HG03064 (cell line): ENCODE measurements around the gene MINDY3.
"Not testable (repeated sequence)": the region's sequence is repeated elsewhere in the genome, so short reads cannot be mapped to it uniquely, and the experiment has no call there.

ENCODE experiments used
- ATAC-seq: cut with Tn5 transposase; IDR thresholded peaks from one replicate; pipeline ENCODE4 v1.9.1; 2021; ENCODE audit warnings: low read depth; ENCODE audit not compliant: unreplicated experiment

Gene MINDY3

DNA sequence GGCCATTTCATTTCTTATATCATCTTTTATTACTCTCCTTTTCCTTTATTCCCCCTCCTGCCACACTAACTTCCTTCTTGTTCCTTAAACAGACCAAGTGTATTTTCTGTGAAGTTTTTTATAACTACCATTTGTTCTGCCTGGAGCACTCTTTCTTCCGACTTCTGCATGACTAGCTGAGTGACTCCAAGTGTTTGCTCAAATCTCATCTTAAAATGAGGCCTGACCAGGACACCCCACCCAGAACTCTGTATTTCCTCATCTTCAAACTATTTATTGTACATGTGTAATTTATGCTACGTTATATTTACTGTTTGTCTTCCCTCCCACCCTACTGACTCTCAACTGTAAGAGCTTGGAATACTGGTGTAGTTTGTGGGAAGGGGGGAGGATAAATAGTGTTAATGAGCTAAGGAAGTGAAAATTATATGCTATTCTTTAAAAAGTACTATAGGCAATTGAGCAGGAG is 3.2 kb downstream of the MINDY3 start:
- no peak for ATAC-seq

DNA sequence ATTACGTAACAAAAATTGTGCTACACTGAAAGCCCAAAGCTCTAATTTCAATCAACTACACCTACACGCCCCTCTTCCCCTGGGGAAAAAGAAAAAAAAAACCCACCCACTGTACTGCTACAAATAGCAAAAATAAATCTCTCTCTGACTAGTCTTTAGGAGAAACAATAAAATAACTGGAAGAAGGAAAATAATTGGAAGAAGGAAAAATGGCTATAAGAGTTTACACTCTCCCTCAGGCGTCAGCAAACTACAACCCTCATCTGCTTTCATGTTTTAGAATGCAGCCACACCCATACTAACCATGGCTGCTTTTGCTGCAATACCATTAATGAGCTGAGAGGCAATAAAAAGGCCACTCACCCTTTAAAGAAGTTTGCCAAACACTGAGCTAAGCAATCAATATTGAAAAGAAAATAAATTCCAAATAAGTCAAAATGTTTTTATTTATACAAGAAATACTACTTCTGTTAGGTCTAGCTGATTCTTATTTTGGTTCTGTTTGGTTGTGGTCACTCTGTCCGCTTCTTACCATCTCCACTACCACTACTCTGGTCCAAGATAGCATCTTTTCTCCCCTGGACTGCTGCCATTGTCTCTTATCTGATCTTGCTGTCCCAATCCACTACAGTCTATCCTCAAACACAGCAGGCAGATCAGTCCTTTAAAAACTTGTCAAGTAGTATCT is 3.8 kb downstream of the MINDY3 start:
- ATAC-seq = no peak

DNA sequence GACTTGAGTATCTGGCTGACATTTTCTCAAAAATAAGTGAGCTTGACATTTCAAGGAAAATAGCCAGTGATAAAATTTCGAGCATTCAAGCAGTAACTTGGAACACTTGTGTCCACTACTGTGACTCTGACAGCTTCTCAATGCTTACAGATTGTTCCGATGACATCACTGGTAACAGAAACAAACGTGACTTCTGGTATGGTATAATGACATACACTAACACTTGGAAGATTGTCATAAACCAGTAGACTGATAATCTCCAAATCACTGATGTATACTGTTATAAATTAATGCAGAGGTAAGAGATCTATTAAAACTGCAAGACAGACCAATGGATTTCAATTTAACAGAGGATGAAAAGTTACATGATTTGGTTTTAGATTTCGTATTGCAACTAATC is 6.5 kb downstream of the MINDY3 start:
- no peak for ATAC-seq

DNA sequence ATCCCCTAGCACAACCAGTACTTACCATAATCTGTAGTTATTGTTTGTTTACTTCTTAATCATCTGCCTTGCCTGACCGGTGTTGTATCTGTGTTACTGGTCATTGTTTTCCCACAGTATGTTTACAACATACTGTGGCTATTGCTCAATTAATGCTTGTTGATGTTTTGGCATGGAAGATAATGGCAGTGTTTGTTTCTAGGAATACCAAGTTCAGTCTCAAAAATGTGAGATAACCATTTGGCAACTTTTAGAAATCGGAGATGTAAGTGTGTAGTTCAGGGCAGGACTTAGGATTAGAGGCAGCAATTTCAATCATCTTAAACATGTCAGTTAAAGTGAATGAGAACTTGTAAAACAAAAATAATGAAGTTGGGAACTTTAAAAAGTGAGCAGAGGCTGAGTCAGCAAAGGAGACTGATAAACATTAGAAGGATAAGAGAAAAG is 8.2 kb downstream of the MINDY3 start:
- ATAC-seq = no peak

DNA sequence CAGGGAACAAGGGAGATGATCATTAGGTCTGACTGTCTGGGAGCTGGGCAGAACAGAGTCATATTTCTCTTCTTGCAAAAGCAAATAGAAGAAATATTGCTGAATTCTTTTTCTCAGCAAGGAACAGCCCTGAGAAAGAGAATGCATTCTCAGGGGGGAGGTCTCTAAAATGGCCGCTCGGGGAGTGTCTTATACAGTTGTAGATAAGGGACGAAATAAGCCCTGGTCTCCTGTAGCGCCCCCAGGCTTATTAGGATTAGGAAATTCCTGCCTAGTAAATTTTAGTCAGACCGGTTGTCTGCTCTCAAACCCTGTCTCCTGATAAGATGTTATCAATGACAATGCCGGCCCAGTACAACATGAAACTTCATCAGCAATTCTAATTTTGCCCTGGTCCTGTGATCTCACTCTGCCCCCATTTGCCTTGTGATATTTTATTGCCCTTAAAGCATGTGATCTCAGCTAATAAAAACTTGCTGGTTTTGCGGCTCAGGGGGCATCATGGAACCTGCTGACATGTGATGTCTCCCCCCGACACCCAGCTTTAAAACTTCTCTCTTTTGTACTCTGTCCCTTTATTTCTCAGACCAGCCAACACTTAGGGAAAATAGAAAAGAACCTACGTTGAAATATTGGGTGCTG is 9.8 kb downstream of the MINDY3 start:
- not testable (repeated sequence) for ATAC-seq

DNA sequence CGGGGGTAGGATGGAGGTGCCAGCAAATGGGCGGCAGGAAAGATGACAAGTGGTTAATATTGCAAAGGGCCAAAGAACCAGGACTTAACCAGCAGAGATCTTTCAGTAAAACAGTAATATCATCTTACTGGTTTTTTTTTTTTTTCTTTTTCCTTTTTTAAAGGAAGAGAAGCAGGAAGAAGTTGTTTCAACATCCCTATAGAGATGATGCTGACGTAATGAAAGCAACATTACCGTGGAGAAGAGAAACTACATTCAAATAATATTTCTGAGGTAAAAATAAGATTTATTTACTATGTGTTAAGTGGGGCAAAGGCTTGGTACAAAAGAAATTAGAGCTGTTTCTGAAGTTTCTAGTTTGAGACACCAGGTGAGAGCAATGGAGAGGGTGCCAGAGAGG is 11.0 kb downstream of the MINDY3 start:
- ATAC-seq = no peak

DNA sequence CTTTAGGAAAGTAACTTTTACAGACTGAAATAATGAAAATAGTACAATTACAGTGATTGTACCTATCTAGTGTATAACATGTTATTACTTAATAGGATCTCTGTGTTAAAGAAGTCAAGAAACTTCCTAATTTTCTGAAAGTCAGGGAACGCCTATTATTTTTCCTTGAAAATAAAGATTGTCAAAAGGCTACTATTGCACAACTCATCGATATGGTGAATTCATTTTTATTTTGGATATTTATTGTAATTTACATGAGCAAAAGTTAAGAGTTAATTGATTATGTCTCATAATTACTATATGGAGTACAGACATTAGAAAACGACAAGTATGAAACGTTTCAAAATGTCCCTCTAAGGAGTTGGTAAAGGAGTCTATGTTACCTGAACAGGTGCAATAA is 12.8 kb downstream of the MINDY3 start:
- no peak for ATAC-seq

DNA sequence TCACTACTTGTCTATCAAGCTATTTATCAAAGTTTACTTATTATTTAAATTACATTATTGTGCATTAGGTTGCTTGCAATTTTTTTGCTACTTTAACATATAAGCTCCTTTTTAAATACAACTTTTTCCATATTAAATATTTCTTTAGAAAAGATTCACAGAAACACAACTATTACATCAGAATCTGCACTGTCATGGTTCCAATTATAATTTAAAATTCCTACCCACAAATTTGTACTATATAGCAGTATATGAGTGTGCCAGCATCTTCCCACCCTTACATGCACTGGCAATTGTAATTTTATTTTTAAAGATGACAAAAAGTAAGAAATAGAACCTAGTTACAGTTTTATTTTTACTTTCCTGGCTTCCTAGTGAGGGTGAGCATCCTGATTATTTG is 15.8 kb downstream of the MINDY3 start:
- no peak for ATAC-seq

DNA sequence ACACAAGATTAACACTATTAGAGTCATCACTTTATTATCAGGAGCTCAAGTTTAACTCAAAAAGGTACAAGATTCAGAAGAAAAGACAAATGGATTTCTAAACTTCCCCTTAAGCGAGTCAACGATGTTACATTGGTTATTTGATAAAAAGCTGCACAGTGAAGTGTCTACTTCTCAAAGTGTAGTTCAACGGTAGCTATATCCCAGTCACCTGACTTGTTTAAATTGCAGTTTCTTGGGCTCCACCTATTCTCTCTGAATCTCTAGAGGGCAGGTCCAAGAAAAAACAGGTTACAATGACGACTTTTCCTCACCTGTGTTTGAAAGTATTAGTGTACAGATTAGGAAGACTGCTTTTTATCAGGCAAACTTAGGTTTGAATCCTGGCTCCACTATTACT is 16.6 kb downstream of the MINDY3 start:
- ATAC-seq = no peak

DNA sequence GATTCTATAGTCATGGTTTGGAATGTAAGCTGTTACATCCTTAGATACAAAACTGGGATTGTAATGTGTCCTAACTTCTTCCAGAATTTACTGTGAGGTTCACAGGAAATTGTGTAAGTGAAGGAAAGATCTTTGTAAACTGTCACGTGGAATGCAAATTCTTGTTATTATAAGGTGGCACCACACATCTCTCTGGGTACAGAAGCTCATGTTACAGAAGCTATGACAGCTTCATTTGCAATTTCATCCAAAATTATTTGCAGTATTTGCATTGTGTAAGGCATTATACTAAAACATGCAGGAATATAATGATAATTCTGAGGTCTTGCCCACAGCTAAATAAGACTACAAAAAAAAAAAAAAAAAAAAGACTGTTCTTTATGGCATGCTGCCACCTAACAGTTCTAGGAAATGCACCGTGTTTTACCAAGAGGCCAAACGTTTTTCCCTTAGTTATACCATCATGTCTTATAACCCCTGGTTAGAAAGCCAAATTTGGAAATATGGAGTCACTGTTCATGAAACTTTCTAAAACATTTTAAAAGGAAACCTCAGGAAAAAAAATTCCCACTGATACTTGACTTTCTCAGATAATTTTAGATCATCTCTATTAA is 17.6 kb downstream of the MINDY3 start:
- no peak for ATAC-seq

DNA sequence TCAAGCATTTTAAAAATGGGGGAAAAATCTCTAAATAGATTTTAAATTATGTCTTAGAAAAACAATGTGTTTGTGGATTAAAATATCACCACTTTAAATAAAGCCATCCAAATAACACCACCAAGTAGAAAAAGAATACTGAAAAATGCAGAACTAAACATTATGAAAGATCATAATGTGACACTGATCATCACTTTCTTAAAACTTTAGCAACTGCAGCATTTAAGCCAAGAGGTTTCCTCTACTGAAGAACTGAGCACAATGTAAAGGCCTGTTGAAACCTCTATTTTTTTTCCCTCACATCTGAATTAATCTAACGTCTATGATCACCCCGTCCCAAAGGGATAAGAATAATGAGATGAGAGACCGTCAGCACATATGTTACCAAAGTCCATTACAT is 18.6 kb downstream of the MINDY3 start:
- no peak for ATAC-seq

DNA sequence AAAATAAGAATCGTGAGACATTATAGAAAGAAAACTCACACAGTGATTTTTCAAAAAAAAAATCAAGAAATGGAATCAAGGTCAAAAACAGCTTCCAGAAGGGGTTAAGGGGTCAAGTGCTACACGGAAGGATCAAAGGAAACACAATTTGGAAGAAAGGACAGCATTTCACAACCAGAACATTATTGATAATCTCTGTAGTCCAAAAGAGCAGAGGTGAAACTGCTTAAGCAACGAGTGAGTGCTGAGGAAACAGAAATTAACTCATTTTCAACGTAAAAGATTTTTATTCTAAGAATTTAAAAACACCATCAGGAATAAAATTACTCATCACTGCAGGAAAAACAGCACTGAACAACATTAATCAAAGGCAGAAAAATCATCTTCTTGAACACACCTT is 23.5 kb downstream of the MINDY3 start:
- ATAC-seq = no peak

DNA sequence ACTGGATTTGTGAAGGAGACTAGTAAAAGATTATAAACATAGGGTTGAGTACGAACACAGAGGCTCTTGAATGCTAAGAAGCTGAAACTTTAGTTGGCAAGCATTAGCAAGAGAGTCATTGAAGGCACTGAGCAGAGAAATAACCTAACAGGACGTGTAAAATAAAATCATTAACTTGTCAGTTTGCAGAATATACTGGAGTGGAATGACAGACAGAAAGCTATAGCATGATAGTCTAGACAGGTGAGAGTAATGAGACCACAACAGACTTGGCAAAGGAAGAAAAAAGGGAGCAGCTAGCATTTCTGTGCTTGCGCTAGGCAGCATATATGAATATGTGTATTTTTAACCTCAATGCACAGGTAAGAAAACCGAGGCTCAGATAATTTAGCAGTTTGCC is 30.8 kb downstream of the MINDY3 start:
- no peak for ATAC-seq

DNA sequence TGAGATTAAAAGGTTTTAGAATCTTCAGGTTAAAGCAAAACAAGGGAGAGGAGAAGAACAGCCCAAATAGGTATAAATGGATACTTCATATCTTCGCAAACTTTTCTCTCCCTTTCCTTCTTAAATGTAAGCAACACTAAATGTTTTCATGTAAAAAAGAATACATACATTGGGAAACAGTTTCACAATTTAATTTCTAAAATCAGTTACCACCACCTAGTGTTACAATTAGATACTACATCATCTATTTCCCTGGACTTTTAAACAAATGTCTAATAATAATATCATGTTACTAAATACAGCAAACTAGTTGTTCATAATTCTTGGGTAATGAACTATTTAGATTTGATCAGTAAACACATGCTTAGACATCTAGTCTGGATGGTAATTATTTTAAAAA is 35.8 kb downstream of the MINDY3 start:
- no peak for ATAC-seq

DNA sequence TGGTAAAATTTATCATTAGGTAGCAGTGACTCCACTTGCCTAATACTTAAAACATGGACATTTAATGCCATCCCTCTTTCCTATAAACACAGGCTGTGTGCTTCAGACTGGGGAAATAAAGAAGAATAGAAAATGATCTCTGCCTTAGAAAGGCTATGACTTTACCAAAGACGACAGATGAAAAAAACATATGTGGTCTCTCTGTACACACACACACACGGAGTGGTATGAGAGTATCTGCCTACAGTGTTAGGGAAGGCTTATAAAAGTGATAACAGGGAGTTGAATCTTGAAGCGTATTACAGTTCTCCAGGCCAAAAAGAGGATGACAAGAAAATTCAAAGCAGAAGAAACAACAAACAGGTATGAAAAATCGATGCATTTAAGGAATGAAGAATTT is 38.2 kb downstream of the MINDY3 start:
- ATAC-seq = no peak

DNA sequence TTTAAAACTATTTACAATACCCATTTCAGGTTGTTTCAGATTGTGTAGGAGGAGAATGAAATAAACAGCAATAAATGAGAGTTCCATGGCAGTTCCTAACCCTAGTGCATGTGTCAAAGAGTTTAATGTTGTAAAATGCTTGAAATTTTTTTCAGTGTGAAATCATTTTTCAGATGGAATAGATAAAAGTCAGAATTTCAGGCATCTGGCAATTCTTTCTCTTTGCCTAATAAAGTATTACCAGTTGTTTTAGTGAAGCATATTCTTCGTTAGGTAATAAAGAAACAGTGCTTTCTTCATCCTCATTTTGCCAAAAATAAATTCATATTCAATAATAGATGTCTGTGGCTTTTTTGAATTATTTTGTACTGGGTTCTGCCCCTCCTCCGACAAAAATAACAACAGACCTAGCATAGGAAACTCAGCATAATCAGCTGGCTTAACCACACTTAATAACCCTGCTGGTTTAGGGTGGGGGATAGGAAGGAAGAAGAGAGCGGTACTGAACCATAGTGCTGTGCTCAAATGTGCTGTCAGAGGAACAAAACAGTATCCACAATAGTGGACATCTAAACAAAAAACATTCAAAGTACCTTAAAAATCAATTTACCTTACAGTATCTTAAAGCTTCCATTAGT is 39.1 kb downstream of the MINDY3 start:
- ATAC-seq = no peak

DNA sequence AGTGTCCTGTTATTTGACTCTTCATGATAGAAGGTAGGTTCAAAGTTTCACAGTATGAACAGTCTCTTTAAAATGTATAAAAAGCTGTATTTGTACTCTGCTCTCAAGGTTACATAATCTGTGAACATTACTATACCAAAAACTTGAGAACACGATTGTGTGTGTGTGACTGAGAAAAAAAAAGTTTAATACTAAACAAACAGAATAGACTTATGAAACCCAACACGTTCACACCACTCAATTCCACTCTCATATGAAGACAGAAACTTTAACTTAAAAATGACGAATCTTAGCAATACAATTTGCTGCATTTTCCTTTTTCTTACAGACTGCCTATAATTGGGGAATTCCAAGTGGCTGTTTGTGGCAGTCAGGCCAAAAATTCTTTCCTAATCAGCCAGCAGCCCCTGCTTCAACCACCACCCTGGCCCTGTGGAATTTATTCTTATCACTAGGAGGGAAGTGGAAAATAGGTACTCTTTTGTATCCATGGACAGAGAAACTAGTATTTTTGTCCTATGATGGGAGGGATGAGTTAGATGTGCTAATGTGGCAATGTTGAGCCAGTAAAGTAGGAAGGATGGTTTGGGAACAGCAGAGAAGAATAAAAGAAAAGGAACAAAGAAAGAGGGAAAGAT is 42.8 kb downstream of the MINDY3 start:
- no peak for ATAC-seq

DNA sequence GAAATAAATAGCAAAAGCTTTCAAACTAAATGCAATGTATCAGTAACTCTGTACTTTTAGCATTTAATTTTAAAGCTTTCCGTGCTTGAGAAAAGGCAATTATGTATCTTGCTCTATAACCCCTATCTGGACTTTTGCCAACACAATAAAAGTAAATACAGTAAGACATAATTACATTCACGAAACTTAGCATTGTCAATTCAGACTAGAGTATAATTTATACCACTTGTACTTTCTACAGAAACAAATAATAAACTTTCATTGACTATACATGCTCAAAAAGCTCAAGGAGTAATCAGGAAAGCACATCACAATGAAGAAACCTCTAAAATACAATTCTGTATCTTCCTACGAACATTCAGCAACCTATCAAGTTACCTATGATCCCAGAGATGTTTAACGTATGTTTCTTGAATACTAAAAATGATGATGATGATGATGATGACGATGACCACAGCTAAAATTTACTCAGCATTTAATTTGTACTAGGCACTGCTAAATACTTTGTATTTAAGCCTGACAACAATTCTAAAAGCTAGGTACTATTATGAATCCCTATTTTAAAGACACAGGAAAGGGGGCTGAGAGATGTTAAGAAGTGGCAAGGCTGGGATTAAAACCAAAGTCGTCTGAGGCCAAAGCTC is 44.9 kb downstream of the MINDY3 start:
- no peak for ATAC-seq

DNA sequence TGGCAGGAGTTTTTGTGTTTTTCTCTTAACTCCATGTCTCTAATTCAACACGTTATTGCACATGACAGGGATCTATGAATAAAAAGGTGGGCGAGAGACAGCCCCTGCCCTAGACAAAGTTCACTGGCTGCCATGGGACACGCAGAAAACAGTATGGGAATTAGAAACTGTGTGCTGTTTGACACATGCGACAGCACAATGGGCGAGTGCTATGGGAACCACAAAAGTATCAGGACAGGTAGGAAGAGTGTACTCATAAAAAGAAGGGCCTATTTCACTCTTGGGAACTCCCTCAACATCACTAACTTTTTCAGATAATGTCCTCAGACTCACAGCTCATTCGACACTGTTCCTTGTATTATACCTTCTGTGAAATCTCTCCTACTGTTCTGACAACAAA is 45.7 kb downstream of the MINDY3 start:
- no peak for ATAC-seq

DNA sequence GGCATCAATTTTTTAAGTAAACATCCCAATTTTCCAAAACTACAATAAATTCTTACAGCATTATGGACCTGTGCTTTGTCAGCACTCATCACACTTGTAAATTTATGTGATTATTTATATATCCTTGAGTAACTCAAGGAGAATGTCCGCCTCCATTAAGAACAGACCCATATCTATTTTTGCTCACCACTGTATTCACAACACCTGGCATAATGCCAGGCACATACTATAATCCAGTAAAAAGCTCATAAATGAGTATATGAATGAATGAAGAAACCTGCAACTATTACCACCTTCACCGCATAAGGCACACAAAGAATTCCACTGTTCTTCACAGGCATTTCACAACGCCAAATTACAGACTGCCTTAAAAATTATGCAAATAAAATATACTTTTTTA is 46.9 kb downstream of the MINDY3 start:
- ATAC-seq = no peak

DNA sequence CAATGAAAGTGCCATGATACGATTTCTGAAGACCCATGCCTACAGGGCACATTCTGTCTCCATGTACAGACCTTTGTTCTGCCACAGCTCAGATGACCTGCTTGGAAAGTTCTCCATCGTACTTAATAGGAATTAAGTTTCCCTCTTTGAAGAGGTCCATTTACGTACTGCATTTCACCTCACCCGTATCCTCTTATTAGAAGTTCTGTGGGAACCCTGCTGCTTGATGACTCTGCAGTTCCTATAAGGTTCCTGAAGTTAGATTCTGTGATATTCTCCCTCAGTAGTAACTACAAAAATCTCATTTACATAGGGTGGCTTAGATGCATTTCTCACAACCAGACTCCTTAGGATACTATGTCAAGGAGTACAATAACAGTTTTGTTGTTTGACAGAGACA is 50.9 kb downstream of the MINDY3 start:
- ATAC-seq = no peak
